NCI-H1417 treated with DMSO at 0.1 percent for 48 hours (cell line): ENCODE results near the gene TGIF2LY.
"Not testable (repeated sequence)": the region's sequence is repeated elsewhere in the genome, so short reads cannot be mapped to it uniquely, and the experiment has no call there.

Experiments used
- DNase-seq: peaks from one replicate; lab custom pipeline; 2025; lab: John Stamatoyannopoulos, UW

TGIF2LY gene

DNA sequence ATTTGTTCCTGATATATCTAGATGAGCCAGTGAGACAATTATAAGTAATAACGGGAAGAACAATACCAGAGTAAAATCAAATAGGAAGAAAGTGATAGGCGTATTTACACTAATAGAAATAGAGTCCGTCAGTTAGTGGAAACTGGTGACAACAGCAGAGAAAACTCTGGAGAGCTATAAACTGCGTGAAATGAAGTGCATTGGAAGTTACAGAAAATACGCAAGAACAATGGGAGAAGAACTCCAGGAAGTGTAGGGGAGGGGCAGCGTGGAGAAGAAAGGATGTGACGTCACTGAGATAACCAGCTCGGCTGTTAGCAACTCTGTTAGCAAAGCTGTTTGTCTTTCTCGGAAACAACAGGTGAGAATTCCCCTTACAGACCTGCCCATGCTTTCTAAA lies at the start of gene TGIF2LY:
TSS of gene TGIF2LY (plus strand) at position 301 of the 400 bp plus-strand sequence. CDS start 178 bp downstream, outside the sequence.
- DNase-seq: not testable (repeated sequence)
